GM19463 (cell line): ENCODE data around the gene CHP1.
"Not testable (repeated sequence)": the region's sequence is repeated elsewhere in the genome, so short reads cannot be mapped to it uniquely, and the experiment has no call there.

Experiments
- ATAC-seq: cut with Tn5 transposase; IDR thresholded peaks from one replicate; pipeline ENCODE4 v1.9.1; 2021; ENCODE audit warnings: mild to moderate bottlenecking, moderate library complexity; ENCODE audit not compliant: unreplicated experiment

The CHP1 gene

GRCh38 chr15:41230650-41231421, at the start of gene CHP1, which contains the start of gene EXD1:
CHP1 (plus strand) TSS chr15:41231268; CDS start chr15:41231383, 115 bp downstream.
EXD1 (minus strand) TSS chr15:41230757; CDS start chr15:41226575, 4,182 bp downstream.
- peak; percentile 96 for ATAC-seq

GRCh38 chr15:41182266-41182665, 48.8 kb upstream of the CHP1 start:
- ATAC-seq, result no peak

GRCh38 chr15:41183581-41183980, 47.5 kb upstream of the CHP1 start:
- ATAC-seq, result no peak

GRCh38 chr15:41194444-41194843, 36.6 kb upstream of the CHP1 start:
- no peak for ATAC-seq

GRCh38 chr15:41199470-41199869, 31.6 kb upstream of the CHP1 start:
- no peak for ATAC-seq

GRCh38 chr15:41203395-41203794, 27.7 kb upstream of the CHP1 start:
- no peak for ATAC-seq

- ATAC-seq, result no peak
Observed at GRCh38 chr15:41205315-41205714, 25.8 kb upstream of the CHP1 start.

GRCh38 chr15:41207687-41208448, 23.2 kb upstream of the CHP1 start:
- no peak for ATAC-seq

- ATAC-seq, result no peak
Observed at GRCh38 chr15:41215708-41216107, 15.4 kb upstream of the CHP1 start.

- no peak for ATAC-seq
Observed at GRCh38 chr15:41218851-41219250, 12.2 kb upstream of the CHP1 start.

GRCh38 chr15:41219381-41219780, 11.7 kb upstream of the CHP1 start:
- no peak for ATAC-seq

GRCh38 chr15:41230345-41230649, 771 bp upstream of the CHP1 start:
- no peak for ATAC-seq

- peak; percentile 41 for ATAC-seq
Observed at GRCh38 chr15:41231422-41232226, 556 bp downstream of the CHP1 start.

- ATAC-seq, result no peak
Observed at GRCh38 chr15:41233367-41233771, 2.3 kb downstream of the CHP1 start.

- not testable (repeated sequence) for ATAC-seq
Observed at GRCh38 chr15:41235228-41235627, 4.2 kb downstream of the CHP1 start.

- no peak for ATAC-seq
Observed at GRCh38 chr15:41235929-41236328, 4.9 kb downstream of the CHP1 start.

GRCh38 chr15:41238100-41238499, 7.0 kb downstream of the CHP1 start:
- ATAC-seq, result no peak

- no peak for ATAC-seq
Observed at GRCh38 chr15:41241221-41241964, 10.3 kb downstream of the CHP1 start.

- not testable (repeated sequence) for ATAC-seq
Observed at GRCh38 chr15:41250745-41251144, 19.7 kb downstream of the CHP1 start.

- ATAC-seq, result no peak
Observed at GRCh38 chr15:41251411-41251810, 20.3 kb downstream of the CHP1 start.

GRCh38 chr15:41254560-41254959, 23.5 kb downstream of the CHP1 start:
- ATAC-seq, result no peak
